ENCODE measurements around the gene GBE1.

GRCh38 chr3:81602781-81603180 lies 158.7 kb downstream of the GBE1 start:
- TF ChIP-seq, protein P1, sequence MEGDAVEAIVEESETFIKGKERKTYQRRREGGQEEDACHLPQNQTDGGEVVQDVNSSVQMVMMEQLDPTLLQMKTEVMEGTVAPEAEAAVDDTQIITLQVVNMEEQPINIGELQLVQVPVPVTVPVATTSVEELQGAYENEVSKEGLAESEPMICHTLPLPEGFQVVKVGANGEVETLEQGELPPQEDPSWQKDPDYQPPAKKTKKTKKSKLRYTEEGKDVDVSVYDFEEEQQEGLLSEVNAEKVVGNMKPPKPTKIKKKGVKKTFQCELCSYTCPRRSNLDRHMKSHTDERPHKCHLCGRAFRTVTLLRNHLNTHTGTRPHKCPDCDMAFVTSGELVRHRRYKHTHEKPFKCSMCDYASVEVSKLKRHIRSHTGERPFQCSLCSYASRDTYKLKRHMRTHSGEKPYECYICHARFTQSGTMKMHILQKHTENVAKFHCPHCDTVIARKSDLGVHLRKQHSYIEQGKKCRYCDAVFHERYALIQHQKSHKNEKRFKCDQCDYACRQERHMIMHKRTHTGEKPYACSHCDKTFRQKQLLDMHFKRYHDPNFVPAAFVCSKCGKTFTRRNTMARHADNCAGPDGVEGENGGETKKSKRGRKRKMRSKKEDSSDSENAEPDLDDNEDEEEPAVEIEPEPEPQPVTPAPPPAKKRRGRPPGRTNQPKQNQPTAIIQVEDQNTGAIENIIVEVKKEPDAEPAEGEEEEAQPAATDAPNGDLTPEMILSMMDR (IDR thresholded peaks at IDR 0.05), result no peak
- TF ChIP-seq EZH2phosphoT487 (IDR thresholded peaks at IDR 0.05) (no peak), EZH2 (IDR thresholded peaks at IDR 0.05) (no peak)

Data from neural progenitor cell (in vitro differentiated cells).